Neural cell (in vitro differentiated cells): ENCODE results near the gene DECR2.

Experiments used
- CTCF ChIP-seq: fragments of 450-650 bp; IDR thresholded peaks from 2 replicates; pipeline ENCODE4 v1.5.1; 2014; ENCODE audit warnings: antibody characterized with exemption, mild to moderate bottlenecking, moderate library complexity; ENCODE audit not compliant: poor library complexity, severe bottlenecking
- EP300 ChIP-seq: fragments of 450-650 bp; conservative IDR thresholded peaks from 2 replicates; pipeline ENCODE4 v1.6.1; 2014; ENCODE audit warnings: antibody characterized with exemption, mild to moderate bottlenecking, moderate library complexity; ENCODE audit not compliant: poor library complexity, severe bottlenecking
- EZH2 ChIP-seq: fragments of 200-600, 300-800 bp; shearing (Covaris generic), sonication (generic); IDR thresholded peaks from 2 replicates; pipeline ENCODE4 v1.6.1; 2014; ENCODE audit warnings: antibody characterized with exemption, low read length, borderline replicate concordance, mild to moderate bottlenecking; ENCODE audit not compliant: insufficient read depth, poor library complexity, severe bottlenecking
- POLR2AphosphoS5 ChIP-seq: IDR thresholded peaks from 2 replicates; pipeline ENCODE4 v1.6.1; 2012
- REST ChIP-seq: IDR thresholded peaks from 2 replicates; pipeline ENCODE4 v1.6.1; 2012; ENCODE audit warnings: borderline replicate concordance

- no peak for TF ChIP-seq EP300
- TF ChIP-seq CTCF, result no peak
- TF ChIP-seq REST, result no peak
- no peak for TF ChIP-seq EZH2
- no peak for TF ChIP-seq POLR2AphosphoS5
Observed at GRCh38 chr16:414395-415169, 12.9 kb downstream of the DECR2 start.
